GM12865 (cell line): ENCODE results near the gene RSAD2.

Experiments used
- DNase-seq: peaks from one replicate; pipeline ENCODE4 v3.0.0; 2010; ENCODE audit warnings: low read depth
- H3K4me3 ChIP-seq: 2 replicates; pipeline ENCODE4 v1.5.1; 2011; ENCODE audit warnings: mild to moderate bottlenecking, low read depth, low read length, control low read depth
- CTCF ChIP-seq: IDR thresholded peaks from 2 replicates; pipeline ENCODE4 v1.5.1; 2011; ENCODE audit warnings: low read length, control low read depth, low read depth, inconsistent platforms; ENCODE audit not compliant: insufficient read depth; ENCODE audit errors: missing control alignments

Gene RSAD2

GRCh38 chr2:6883448-6884122 lies 6.0 kb downstream of the RSAD2 start:
- DNase-seq = no peak
- no peak for TF ChIP-seq CTCF
- no peak overlapping the region for H3K4me3 ChIP-seq

- H3K4me3 ChIP-seq = no peak overlapping the region
- DNase-seq = no peak
- TF ChIP-seq CTCF = no peak
Measured at GRCh38 chr2:6885551-6885950, 8.0 kb downstream of the RSAD2 start.

- DNase-seq = no peak
- TF ChIP-seq CTCF = no peak
- no peak overlapping the region for H3K4me3 ChIP-seq
Measured at GRCh38 chr2:6885968-6886367, 8.4 kb downstream of the RSAD2 start.

GRCh38 chr2:6887751-6888192 lies 10.2 kb downstream of the RSAD2 start:
- H3K4me3 ChIP-seq = no peak overlapping the region
- TF ChIP-seq CTCF = no peak
- DNase-seq = no peak

- no peak for TF ChIP-seq CTCF
- H3K4me3 ChIP-seq = no peak overlapping the region
- DNase-seq = no peak
Measured at GRCh38 chr2:6888724-6889123, 11.1 kb downstream of the RSAD2 start.

- no peak overlapping the region for H3K4me3 ChIP-seq
- DNase-seq = no peak
- TF ChIP-seq CTCF = no peak
Measured at GRCh38 chr2:6893876-6894482, 16.4 kb downstream of the RSAD2 start.
